Skeletal muscle satellite cell (primary cell): ENCODE measurements around the gene PTPRD.

Experiments used
- H3K27me3 ChIP-seq: 2 replicates; pipeline ENCODE4 v1.7.0; 2013; ENCODE audit warnings: low read length; ENCODE audit not compliant: control insufficient read depth, insufficient read depth
- H3K36me3 ChIP-seq: 2 replicates; pipeline ENCODE4 v1.7.0; 2013; ENCODE audit warnings: mild to moderate bottlenecking, control low read depth, low read length; ENCODE audit not compliant: insufficient read depth
- H3K4me1 ChIP-seq: 2 replicates; pipeline ENCODE4 v1.7.0; 2013; ENCODE audit warnings: low read length; ENCODE audit not compliant: control insufficient read depth, insufficient read depth
- H3K4me2 ChIP-seq: 2 replicates; pipeline ENCODE4 v1.7.0; 2013; ENCODE audit warnings: mild to moderate bottlenecking, low read length
- H3K4me3 ChIP-seq: 2 replicates; pipeline ENCODE4 v1.7.0; 2013; ENCODE audit warnings: low read length
- H3K9ac ChIP-seq: 2 replicates; pipeline ENCODE4 v1.7.0; 2013; ENCODE audit warnings: mild to moderate bottlenecking, low read depth, low read length, moderate library complexity
- H3K9me3 ChIP-seq: replicated peaks from 2 replicates; pipeline ENCODE4 v1.7.0; 2013; ENCODE audit warnings: mild to moderate bottlenecking, control low read depth, low read length

PTPRD gene

DNA sequence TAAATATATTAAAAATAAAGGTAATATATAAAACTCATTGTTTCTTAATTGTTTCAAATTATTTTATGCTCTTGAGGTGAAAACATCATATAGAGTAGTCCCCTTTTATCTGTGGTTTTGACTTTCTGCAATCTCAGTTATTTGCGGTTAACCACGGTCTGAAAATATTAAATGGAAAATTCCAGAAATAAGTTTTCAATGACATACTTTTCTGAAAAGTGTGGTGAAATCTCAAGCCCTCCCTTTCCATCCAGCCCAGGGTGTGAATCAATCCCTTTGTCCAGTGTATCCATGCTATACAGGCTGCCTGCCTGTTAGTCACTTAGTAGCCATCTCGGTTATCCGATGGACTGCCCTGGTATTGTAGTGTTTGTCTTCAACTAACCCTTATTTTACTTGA, 2266.5 kb downstream of the PTPRD start:
- H3K9me3 ChIP-seq = no peaks in the 10 kb centered on the region

GRCh38 chr9:8338767-8339510, 2273.9 kb downstream of the PTPRD start:
- Histone ChIP-seq H3K4me3 (no peak overlapping the region), H3K27me3 (no peaks in the 10 kb centered on the region)

More for the DNA sequence above, 2266.5 kb downstream of the PTPRD start:
- no peak overlapping the region for H3K4me3 ChIP-seq
- no peaks in the 10 kb centered on the region for H3K27me3 ChIP-seq
- no peak overlapping the region for H3K9ac ChIP-seq
- H3K4me2 ChIP-seq = no peak overlapping the region
- H3K4me1 ChIP-seq = no peaks in the 10 kb centered on the region
- no peaks in the 10 kb centered on the region for H3K36me3 ChIP-seq

GRCh38 chr9:8337834-8338766, 2274.7 kb downstream of the PTPRD start:
- H3K4me3 ChIP-seq = no peak overlapping the region
- H3K9ac ChIP-seq = no peak overlapping the region
- no peaks in the 10 kb centered on the region for H3K27me3 ChIP-seq
- no peak overlapping the region for H3K4me2 ChIP-seq
- H3K4me1 ChIP-seq = peaks cover 10% of the 10 kb centered on the region
- no peaks in the 10 kb centered on the region for H3K36me3 ChIP-seq
- H3K9me3 ChIP-seq = no peaks in the 10 kb centered on the region

More at GRCh38 chr9:8338767-8339510, 2273.9 kb downstream of the PTPRD start:
- no peaks in the 10 kb centered on the region for H3K9me3 ChIP-seq
- H3K36me3 ChIP-seq = no peaks in the 10 kb centered on the region
- H3K4me2 ChIP-seq = no peak overlapping the region
- no peak overlapping the region for H3K9ac ChIP-seq
- peaks cover 10% of the 10 kb centered on the region for H3K4me1 ChIP-seq

- Histone ChIP-seq H3K9me3 (no peaks in the 10 kb centered on the region), H3K4me1 (no peaks in the 10 kb centered on the region), H3K4me3 (no peak overlapping the region), H3K9ac (no peak overlapping the region), H3K4me2 (no peak overlapping the region), H3K27me3 (no peaks in the 10 kb centered on the region), H3K36me3 (no peaks in the 10 kb centered on the region)
Observed at GRCh38 chr9:8332871-8333270, 2279.9 kb downstream of the PTPRD start.

- Histone ChIP-seq H3K9ac (no peak overlapping the region), H3K36me3 (no peaks in the 10 kb centered on the region), H3K4me2 (no peak overlapping the region), H3K9me3 (no peaks in the 10 kb centered on the region), H3K27me3 (no peaks in the 10 kb centered on the region), H3K4me3 (no peak overlapping the region), H3K4me1 (no peaks in the 10 kb centered on the region)
Observed at GRCh38 chr9:8332331-8332650, 2280.5 kb downstream of the PTPRD start.

GRCh38 chr9:8331507-8332330, 2281.1 kb downstream of the PTPRD start:
- H3K9me3 ChIP-seq = no peaks in the 10 kb centered on the region
- no peaks in the 10 kb centered on the region for H3K27me3 ChIP-seq
- no peaks in the 10 kb centered on the region for H3K4me1 ChIP-seq
- H3K9ac ChIP-seq = no peak overlapping the region
- no peak overlapping the region for H3K4me2 ChIP-seq
- no peaks in the 10 kb centered on the region for H3K36me3 ChIP-seq
- H3K4me3 ChIP-seq = no peak overlapping the region

GRCh38 chr9:8329561-8330283, 2283.1 kb downstream of the PTPRD start:
- H3K9ac ChIP-seq = no peak overlapping the region
- H3K4me1 ChIP-seq = no peaks in the 10 kb centered on the region
- no peaks in the 10 kb centered on the region for H3K9me3 ChIP-seq
- H3K27me3 ChIP-seq = no peaks in the 10 kb centered on the region
- H3K4me3 ChIP-seq = no peak overlapping the region
- no peak overlapping the region for H3K4me2 ChIP-seq
- H3K36me3 ChIP-seq = no peaks in the 10 kb centered on the region

GRCh38 chr9:8315211-8315610, 2297.6 kb downstream of the PTPRD start:
- H3K9me3 ChIP-seq = no peaks in the 10 kb centered on the region
- no peaks in the 10 kb centered on the region for H3K4me1 ChIP-seq
- H3K4me2 ChIP-seq = no peak overlapping the region
- H3K27me3 ChIP-seq = no peaks in the 10 kb centered on the region
- no peak overlapping the region for H3K4me3 ChIP-seq
- H3K36me3 ChIP-seq = no peaks in the 10 kb centered on the region
- H3K9ac ChIP-seq = no peak overlapping the region

DNA sequence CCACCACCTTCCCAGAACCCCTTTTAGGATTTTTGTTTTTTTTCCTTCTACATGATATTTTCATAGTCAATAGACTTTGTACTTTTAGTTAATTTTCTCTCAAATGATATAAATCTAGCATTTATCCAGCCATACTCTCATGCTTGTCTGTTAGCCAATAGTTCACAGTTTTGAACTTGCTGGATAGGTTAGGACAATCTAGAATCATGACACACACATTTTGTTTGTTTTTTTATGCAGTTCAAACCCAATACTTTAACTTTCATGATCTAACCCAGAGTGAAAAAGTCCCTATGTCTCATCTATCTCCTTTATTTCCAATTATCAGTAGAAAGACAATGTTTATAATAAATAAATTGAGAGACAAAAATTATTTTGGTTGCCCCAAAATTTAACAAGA, 2303.5 kb downstream of the PTPRD start:
- Histone ChIP-seq H3K4me2 (no peak overlapping the region), H3K27me3 (no peaks in the 10 kb centered on the region), H3K9ac (no peak overlapping the region), H3K4me3 (no peak overlapping the region), H3K9me3 (no peaks in the 10 kb centered on the region), H3K36me3 (no peaks in the 10 kb centered on the region), H3K4me1 (no peaks in the 10 kb centered on the region)

DNA sequence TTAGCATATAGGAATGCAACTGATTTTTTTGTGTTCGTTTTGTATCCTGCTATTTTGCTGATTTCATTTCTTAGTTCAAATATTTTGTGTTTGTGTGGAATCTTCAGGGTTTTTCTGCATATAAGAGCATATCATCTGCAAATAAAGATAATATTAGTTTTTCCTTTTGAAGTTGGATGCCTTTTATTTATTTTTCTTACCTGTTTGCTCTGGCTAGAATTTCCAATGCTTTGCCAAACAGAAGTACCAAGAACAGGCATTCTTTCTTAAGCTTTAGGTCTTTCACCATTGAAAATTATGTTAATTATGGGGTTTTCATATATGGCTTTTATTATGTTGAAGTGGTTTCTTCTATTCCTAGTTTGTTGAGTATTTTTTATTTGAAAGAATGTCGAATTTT, 2308.1 kb downstream of the PTPRD start:
- Histone ChIP-seq H3K9me3 (no peaks in the 10 kb centered on the region), H3K4me3 (no peak overlapping the region), H3K36me3 (no peaks in the 10 kb centered on the region), H3K4me2 (no peak overlapping the region), H3K4me1 (no peaks in the 10 kb centered on the region), H3K27me3 (no peaks in the 10 kb centered on the region), H3K9ac (no peak overlapping the region)

DNA sequence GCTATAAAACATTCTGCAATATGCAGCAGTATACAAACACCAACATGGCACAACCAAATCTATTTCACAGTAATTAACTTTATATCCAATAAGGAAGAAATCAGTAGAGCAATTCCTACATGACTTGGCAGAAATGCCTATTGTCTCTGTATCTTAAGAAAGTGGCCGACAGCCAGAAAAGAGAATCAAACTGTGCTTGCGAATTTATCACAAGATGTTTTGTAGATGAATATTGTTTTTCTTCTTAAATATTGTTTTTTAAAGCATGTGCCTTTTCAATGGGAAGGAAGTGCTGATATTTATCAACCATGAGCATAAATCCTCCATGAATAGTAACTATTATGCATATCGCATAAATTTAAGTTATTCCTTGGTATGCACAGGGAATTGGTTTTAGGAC, 2311.5 kb downstream of the PTPRD start:
- Histone ChIP-seq H3K4me2 (no peak overlapping the region), H3K4me3 (no peak overlapping the region), H3K27me3 (no peaks in the 10 kb centered on the region), H3K4me1 (no peaks in the 10 kb centered on the region), H3K9ac (no peak overlapping the region), H3K36me3 (no peaks in the 10 kb centered on the region), H3K9me3 (no peaks in the 10 kb centered on the region)
